ENCODE measurements around the gene SLC15A4.

SLC15A4 gene

GRCh38 chr12:128792881-128793280 is 30.9 kb downstream of the SLC15A4 start:
- no peak for DNase-seq

DNA sequence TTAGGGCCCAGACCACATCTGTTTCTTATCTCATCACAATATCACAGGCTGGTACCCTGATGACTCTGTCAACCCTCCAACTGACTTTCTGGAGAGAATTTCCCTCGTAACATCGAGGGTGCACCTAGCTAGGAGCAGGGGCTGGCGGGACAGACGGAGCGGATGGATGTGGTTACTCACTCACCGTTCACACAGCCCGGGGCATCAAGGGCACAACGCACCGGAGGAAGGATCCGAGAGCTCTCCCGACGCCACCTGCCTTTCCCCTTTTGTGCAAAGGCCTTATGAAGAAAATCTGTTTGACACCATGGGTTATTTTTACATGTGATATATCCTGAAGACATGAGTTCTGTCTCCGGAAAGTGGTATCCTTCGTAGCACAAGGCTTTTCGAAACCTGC is 31.4 kb downstream of the SLC15A4 start:
- no peak for DNase-seq

DNA sequence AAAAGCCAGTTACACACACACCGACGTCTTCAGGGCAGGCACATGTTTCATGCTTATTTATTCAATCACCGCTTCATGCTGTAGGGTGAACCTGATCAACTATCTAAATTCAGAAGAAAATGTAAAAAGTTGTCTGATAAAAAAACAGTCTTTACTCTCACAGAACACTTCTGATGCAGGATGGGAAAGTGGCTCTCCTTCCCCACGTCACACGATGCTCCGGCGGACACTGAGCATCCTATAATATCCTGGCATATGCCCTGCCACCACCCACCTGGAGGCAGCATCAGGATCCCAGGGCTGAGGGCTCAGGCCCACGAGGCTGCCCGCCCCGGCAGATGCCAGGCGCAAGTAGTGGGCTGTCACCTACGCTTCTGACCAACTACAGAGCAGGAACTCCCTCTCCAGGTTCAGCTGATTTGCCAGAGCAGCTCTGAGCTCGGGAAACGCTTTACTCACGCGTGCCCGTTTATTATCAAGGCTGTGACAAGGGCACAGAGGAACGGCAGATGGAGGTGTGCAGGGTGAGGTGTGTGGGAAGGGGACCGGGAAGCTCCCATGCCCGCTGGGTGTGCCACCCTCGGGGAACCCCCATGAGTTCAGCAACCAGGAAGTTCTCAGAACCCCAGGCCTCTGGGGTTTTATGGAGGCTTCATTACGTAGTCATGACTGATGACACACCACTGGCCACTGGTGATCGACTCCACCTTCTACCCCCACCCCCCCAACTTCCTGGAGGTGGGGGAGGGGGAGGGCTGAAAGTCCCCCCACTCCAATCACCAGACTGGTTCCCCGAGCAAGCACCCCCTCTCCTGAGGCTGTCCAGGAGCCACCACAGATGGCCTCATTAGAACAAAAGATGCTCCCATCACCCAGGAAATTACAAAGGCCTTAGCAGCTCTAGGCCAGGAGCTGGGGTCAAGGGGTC is 32.1 kb downstream of the SLC15A4 start:
- no peak for DNase-seq

DNA sequence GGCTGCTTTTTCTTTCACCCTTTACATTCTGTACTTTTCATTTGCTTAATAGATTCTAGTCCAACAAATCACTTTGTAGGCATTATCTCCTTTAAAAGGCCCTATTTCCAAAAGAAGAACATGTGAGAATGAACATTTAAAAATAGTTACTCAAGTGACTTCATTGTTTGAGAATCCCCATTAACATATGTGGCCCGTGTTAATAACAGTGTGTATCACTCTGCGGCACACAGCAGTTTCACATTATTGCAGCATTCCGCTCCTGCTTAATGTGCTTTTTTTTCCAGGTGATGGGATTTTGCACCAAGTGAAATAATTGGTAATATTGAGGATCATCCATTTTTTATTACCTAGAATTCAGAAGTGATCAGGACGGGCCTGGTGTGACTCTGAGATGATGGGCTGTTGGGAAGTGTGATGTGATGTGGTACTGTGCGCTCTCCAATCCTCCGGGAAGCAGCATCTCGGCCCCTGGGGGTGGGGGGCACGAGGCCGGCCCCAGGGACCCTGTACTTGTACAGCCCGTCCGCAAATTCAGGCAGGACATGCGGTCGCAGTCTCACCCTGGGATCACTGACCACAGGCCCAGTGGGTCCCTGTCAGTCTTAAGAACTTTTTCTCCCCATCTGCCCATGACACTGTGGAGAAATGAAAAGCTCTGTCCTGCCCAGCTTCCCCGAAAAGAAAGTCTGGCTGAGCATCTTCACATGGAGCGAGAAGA is 32.9 kb downstream of the SLC15A4 start:
- DNase-seq = no peak

- no peak for DNase-seq
Observed at GRCh38 chr12:128790221-128790620, 33.5 kb downstream of the SLC15A4 start.

GRCh38 chr12:128789356-128789929 is 34.3 kb downstream of the SLC15A4 start:
- no peak for DNase-seq

DNA sequence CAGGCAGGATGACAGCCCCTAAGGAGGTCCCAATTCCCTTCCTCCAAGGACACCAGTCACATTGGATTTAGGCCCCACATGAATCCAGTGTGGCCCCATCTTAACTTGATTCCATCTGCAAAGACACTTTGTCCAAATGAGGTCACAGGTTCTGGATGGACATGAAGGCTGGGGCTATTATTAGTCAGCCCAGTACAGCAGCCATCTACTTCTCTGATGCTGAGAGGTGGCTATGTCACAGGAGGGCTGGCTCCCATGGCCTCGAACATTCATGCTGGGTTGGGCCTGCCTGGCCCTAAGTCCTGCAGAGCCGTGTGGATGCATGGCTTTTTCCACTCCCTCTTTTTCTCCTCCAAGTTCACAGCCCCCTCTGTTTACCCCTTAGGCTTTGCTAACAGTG is 35.9 kb downstream of the SLC15A4 start:
- DNase-seq = no peak

GRCh38 chr12:128786741-128787391 is 36.9 kb downstream of the SLC15A4 start:
- DNase-seq = no peak

GRCh38 chr12:128784030-128784760 is 39.6 kb downstream of the SLC15A4 start:
- no peak for DNase-seq

DNA sequence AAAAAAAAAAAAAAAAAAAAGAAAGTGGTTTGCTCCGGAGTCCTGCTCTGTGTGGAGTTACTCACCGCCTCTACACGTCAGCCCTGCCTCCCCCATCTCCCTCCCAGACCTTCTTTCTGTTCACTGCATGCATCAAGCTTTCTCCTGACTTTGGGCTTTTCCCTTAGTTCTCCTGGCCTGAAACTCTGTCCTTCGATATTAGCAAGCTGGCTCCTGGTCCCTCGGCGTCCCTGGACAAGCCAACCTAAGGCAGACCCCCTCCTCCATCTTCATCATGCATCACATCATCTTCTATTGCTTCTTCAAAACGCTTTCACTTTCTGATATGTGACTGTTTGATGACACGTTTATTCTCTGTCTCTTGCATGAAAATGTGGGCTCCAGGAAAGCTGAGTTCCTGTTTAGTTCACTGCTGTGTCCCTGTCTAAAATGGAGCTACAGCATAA is 40.6 kb downstream of the SLC15A4 start:
- DNase-seq = no peak

DNA sequence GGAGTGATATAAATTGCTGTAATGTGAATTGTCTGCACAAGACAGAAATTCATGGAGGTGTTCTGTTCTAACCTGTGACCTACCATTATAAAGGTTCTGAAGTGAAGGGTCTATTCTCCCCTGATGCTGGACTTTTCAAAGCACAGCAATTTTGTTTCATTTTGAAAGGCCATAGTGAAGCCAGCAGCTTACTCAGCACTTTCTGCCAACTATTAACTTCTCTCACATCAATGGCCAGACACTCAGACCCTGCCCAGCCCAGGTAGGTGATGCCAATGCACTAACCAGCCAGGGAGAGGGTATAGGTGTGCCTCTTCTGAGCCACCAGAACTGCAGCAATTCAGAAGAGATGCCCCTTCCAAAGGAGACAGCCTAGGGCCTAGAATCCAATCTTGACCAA is 43.9 kb downstream of the SLC15A4 start:
- DNase-seq = no peak

- no peak for DNase-seq
Observed at GRCh38 chr12:128772249-128772648, 51.5 kb downstream of the SLC15A4 start.

DNA sequence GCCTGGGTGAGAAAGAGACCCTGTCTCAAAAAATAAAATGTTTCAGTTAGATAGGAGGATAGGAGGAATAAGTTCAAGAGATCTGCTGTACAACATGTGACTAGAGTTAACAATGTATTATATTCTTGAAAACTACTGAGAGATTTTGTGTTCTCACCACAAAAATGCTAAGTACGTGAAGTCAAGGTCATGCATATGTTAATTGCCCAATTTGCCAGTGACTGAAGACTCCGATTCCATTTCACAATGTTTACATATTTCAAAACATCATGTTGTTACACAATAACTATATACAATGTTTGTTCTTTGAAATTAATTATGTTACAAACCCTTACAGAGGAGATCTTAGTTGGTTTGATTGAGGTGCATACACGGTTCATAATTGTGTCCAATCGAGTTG is 52.1 kb downstream of the SLC15A4 start:
- DNase-seq = no peak

DNA sequence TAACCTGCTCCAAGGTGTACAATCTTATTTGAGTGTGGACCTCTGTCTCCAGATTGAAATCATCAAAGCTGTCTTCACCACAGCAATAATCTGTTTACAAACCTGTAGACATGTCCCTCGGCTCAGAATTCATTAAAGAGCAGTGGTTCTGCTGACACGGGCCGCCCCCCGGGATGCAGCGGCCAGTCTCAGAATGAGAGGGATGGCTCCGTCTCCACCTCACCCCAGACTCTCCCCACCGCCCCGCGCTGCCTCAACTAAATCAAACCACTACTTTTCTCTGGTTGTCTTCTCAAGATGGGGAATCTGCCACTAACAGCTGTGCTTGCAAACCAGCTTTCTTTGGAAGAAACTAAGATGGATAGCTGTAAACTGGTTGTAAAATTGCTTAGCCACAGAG is 56.2 kb downstream of the SLC15A4 start:
- no peak for DNase-seq

GRCh38 chr12:128766738-128767501 is 56.8 kb downstream of the SLC15A4 start:
- DNase-seq = no peak

- DNase-seq = no peak
Observed at GRCh38 chr12:128763395-128763794, 60.4 kb downstream of the SLC15A4 start.

DNA sequence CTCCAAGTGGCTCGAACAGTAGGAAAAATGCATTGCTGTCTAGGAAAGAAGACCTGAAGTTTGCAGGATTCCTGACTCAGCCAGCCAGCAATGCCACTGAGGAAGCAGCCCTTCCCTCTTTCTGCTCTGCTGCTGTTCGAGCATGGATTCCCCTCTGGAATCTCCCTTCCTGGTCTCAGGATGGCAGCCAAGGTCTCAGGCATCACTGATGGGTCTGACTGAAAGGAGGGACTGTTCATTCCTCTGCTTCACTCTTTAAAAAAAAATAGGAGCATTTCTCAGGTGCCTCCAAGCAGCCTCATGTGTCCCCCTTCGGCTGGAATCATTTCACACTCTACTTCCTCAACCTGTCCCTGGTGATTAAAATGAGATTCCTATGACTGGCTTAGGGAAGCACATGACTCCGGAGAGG is 62.4 kb downstream of the SLC15A4 start:
- DNase-seq = no peak

- DNase-seq = no peak
Observed at GRCh38 chr12:128755566-128755965, 68.2 kb downstream of the SLC15A4 start.

DNA sequence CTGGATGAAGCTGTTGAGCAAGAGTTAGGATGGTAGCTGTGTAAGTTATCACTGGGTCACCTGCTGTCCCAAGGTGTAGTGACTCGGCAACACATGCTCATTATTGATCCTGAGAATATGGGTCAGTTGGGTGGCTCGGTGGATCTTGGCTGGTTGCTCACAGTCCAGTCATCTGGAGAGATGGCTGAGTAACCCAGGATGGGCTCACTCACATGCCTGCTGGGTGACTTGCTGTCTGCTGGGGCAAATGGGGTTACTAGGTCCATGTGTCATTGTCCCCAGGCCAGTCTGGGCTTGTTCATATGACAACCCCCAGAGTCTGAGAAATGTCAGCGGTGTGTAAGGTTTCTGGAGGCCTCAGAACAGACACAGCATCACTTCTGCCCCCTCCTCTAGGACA is 69.5 kb downstream of the SLC15A4 start:
- no peak for DNase-seq

GRCh38 chr12:128753438-128753837 is 70.3 kb downstream of the SLC15A4 start:
- no peak for DNase-seq

GRCh38 chr12:128752386-128752785 is 71.4 kb downstream of the SLC15A4 start:
- DNase-seq = no peak

GRCh38 chr12:128747441-128747840 is 76.3 kb downstream of the SLC15A4 start:
- DNase-seq = no peak
